ENCODE data around the gene VPS52.
"Not testable (repeated sequence)": the region's sequence is repeated elsewhere in the genome, so short reads cannot be mapped to it uniquely, and the experiment has no call there.

VPS52 gene

GRCh38 chr6:33248932-33249731, 22.5 kb downstream of the VPS52 start:
- peak; percentile 98 for FAIRE-seq

DNA sequence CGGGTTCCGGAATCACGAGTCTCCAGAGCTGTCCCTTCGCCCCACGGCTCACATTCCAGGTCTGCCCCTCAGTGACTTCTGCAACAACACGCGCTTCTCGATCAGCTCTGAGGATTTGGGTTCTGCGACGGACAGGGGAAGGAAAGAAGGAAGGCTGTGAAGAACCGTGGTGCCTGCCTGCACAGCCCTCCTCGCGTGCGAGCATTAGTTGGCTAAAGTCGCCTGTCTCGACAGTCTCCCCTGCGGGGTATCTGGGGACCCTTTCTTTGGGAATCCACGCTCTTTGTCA, 23.1 kb downstream of the VPS52 start:
- no peak for FAIRE-seq

GRCh38 chr6:33247977-33248642, 23.6 kb downstream of the VPS52 start:
- no peak for FAIRE-seq

- FAIRE-seq = no peak
Measured at GRCh38 chr6:33243476-33243875, 28.2 kb downstream of the VPS52 start.

DNA sequence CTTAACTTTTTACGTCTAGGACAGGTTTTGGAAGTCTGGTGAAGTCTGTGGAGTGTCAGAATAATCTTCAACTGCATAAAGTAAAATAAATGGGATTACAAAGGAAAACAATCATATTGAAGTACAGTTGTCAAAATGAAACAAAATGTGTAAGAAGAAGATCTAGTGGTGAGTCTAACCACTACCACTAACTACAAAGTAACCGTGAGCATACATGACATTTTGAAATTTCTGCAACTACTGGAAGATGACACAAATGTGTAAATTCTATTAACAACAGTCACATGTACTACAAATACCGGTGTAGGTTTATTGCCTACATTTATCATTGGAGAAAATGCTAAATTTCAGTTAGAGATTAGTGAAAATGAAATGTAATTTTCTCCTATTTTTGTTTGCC, 29.7 kb downstream of the VPS52 start:
- FAIRE-seq = no peak

DNA sequence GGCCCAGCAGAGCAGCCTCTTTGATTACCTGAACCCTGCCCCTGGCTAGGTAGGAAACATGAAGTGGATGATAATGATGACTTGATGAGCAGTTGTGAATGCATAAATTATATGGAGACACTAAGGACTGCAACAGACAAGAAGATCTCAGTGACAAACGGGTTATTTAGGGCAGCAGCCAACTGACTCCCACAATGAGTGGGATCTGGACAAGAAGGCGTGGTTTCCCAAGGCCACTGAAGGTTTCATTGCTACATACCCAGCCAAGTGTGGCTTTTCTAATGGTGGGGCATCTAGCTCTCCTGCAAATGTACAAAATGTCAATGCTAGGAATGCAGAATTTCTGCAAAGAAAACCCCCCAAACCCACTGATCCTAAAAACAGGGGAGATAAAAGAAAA, 33.9 kb downstream of the VPS52 start:
- no peak for FAIRE-seq

GRCh38 chr6:33236852-33237251, 34.8 kb downstream of the VPS52 start:
- no peak for FAIRE-seq

DNA sequence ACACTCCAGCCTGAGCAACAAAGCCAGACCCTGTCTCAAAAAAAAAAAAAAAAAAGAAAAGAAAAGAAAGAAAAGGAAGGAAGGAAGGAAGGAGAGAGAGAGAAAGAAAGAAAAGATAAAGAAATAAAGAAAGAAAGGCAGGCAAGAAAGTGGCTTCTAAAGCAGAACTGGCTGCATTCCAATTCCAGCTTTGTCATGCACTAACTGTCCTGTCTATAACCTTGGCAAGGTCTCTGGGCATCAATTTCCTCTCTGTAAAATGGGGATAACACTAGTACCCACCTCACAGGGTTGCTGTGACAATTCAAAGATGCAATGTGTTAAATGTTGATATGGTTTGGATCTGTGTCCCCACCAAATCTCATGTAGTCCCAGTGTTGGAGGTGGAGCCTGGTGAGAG, 35.3 kb downstream of the VPS52 start:
- no peak for FAIRE-seq

DNA sequence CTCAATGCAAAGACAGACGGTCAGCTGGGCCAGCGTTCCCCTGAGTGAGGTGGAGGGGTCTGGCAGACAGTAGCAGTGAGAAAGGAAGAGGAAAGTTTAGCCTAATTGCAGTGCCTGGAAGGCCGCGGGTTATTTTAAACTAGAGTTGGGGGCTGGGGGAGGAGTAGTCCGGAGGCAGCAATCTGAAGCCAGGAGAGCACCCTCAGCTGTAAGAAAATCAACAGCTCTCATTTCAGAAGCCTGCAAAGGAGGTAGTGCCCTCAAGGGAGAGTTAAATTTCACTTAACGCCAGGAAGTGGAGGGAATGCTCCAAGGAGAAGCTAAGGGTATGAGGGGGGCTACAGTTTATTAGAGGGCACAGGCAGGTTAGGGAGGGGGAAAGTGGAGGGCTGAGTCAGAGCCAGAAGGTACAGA, 36.4 kb downstream of the VPS52 start:
- FAIRE-seq = no peak

DNA sequence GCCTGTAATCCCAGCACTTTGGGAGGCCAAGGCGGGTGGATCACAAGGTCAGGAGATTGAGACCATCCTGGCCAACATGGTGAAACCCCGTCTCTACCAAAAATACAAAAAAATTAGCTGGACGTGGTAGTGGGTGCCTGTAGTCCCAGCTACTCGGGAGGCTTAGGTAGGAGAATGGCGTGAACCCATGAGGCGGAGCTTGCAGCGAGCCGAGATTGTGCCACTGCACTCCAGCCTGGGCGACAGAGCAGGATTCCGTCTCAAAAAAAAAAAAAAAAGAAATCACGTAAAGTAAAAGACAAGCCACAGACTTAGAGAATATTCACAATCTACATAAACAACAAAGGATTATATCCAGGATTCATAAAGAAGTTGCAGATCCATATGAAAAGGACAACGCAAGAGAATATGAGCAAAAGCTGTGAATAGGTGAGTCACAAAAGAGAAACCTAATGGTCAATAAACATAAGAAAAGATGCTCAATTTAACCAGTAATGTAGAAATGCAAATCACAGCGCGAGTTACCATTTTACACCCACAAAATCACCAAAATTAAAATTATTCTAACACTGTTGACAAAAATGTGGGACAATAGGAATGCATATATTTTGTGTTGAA, 45.1 kb downstream of the VPS52 start:
- not testable (repeated sequence) for FAIRE-seq

DNA sequence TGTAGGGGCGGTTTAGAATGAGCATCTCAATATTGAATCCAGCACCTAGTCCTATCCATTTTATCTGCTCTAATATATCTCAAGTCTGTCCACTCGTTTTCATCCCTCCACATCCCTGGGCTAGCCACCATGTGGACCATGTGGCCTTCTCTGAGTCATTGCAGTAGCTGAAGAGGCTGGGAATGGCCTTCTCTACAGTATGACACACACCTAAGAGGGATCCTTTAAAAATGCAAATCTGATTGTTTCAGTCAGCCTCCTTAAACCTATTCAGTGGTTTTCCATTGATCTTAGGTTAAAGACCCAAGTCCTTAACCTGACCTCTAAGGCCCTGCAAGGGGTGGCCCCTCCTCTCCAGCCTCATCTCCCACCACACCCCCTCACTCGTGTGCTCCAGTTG, 54.0 kb downstream of the VPS52 start:
- no peak for FAIRE-seq

DNA sequence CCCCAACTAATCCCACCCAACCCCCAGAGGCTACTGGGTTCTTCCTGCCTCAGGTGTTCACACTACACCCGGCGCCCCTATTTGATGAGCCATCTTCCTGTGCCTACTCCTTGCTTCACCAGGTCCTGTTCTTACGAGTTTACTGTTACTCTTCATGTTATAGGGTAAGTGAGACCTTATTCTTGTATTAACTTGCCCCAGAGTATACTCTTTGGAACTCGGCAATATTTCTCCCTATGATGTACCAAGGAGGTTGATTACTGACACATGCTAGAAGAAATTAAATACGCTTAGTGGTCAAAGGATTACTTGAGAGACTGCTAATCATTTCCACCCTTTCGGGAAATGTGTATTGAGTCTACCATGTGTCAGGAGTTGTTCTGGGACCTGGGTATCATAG, 54.4 kb downstream of the VPS52 start:
- no peak for FAIRE-seq

- FAIRE-seq = no peak
Measured at GRCh38 chr6:33216117-33216649, 55.5 kb downstream of the VPS52 start.

DNA sequence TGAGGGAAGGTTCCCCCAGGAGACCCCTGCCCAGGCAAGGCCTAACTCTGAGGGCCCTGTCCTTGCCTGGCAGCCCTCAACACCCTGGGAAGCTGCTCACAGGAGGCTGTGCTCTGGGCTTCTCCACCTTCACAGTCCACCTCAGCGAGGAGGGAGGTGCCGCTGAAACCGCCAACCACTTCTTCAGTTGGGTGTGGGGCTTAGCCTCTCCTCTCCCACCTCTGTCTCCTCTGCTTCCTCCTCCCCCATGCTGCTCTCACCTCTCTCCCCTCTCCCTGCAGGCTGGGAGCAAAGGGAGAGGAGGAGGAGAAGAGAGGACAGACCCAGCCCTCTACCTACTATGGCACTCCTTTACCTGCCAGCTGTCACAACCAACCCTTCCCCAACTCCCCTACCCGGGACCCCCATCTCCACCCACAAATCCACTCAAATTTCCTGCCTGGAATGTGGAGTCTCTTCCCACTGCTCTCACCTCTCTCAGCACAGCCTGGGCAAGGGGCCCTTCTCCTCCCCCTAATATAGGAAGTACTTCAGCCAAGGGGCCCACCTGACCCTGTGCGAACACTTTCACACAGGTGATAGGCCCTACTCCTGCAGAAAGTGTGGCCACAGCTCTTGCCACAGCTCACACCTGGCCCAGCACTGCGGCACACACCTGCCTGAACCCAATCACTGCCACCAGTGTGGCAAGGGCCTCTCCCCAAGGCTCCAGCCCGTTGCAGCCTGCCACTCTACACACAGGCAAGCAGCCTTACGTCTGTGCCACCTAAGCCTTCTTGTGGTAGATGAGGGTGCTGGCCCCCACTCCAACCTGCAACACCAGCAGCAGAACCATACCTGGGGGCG, 56.2 kb downstream of the VPS52 start:
- no peak for FAIRE-seq

GRCh38 chr6:33213989-33214335, 57.7 kb downstream of the VPS52 start:
- no peak for FAIRE-seq

- no peak for FAIRE-seq
Measured at GRCh38 chr6:33213166-33213988, 58.3 kb downstream of the VPS52 start.

DNA sequence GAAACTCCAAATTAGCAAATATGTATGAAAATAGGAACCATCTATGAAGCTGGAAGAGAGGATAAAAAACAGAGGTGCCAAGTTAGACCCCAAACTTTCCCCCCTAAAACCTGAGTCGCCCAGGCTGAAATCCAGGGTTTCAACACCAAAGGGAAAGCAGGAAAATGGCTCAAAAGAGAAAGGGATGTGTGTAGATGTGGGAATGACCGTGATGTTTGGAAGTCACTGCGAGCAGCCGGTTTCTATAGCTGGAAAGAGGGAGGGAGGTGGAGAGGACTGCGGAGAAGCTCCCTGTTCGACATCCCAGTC, 58.9 kb downstream of the VPS52 start:
- no peak for FAIRE-seq

DNA sequence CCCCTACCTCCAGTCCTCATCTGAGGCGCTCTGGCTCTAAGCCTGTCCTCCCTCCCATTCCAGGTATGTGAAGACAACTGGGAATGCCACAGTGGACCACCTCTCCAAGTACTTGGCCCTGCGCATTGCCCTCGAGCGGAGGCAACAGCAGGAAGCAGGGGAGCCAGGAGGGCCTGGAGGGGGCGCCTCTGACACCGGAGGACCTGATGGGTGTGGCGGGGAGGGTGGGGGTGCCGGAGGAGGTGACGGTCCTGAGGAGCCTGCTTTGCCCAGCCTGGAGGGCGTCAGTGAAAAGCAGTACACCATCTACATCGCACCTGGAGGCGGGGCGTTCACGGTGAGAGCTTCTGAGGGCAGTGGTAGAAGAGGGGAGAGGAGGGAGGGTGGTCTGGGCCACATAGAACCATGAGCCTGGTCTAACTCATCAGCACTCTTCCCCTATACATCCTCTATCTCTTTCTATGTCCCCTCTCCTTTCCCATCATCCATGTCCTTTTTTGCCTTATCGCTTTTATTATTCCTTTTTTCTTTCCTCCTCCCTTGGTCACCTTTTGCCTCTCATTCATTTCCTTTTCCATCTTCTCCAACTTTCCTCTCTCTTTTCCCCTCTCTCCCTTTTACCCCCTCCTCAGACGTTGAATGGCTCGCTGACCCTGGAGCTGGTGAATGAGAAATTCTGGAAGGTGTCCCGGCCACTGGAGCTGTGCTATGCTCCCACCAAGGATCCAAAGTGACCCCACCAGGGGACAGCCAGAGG, 59.8 kb downstream of the VPS52 start:
- FAIRE-seq = no peak

- no peak for FAIRE-seq
Measured at GRCh38 chr6:33211136-33211535, 60.5 kb downstream of the VPS52 start.

- no peak for FAIRE-seq
Measured at GRCh38 chr6:33209856-33210255, 61.8 kb downstream of the VPS52 start.

DNA sequence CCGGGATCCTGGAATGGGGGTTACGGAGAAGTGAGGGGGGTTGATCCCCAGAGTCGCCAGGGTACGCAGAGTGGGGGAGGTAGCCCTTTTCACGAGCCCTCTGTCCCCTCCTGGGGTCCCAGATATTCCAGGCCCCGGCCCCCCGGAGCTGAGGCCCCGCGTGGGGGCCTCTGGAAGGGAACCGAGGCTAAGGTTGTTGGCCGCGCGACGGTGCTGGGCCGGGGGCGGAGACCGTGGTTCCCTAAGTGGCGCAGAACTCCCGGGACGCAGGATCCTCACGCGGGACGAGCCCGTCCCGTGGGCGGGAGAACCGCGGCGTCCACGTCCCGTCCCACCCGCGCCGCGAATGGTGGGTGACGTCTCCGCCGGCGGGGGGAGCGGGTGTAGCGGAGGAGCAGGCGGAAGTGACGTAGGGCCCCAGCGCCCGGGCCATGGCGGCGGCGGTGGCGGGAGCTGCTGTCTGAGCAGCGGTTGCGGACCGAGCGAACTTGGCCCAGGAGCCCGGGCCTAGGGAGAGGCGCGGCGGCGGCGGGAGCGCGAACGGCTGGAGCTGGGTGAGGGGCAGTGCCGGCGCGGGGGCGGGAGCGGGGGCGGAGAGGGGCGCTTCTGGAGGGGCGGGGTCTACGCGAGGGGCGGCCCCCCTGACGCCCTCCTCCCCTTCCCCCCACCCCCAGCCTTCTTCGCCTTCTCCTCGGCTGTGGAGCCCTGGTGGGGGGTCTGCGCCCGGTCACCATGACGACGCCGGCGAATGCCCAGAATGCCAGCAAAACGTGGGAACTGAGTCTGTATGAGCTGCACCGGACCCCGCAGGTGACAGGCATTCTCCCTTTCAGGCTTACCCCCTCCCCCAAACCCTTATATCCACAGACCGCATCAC, 63.3 kb downstream of the VPS52 start, which contains the start of gene RING1:
TSS of gene RING1 (plus strand) at position 410 of the 877 bp plus-strand sequence. CDS start at position 733, 323 bp downstream.
- no peak for FAIRE-seq

Measured in endometrium (tissue), 2 donors.